Loucy (cell line): ENCODE measurements around the gene ERGIC3.
A peak's percentile ranks its signal among the peaks of the same experiment; 100 is the strongest.

Experiments
- H2AFZ ChIP-seq: fragments of 200-600 bp; sonication (generic); 2 replicates; pipeline ENCODE4 v1.6.0; 2016; ENCODE audit warnings: antibody characterized with exemption, mild to moderate bottlenecking, low read length, moderate library complexity
- H3F3A ChIP-seq: fragments of 200-600 bp; 2 replicates; pipeline ENCODE4 v1.6.0; 2016; ENCODE audit warnings: antibody characterized with exemption, low read depth, mild to moderate bottlenecking
- H3K27me3 ChIP-seq: fragments of 200-600 bp; sonication (generic); 2 replicates; pipeline ENCODE4 v1.6.1; 2014; ENCODE audit warnings: low read length, mild to moderate bottlenecking; ENCODE audit not compliant: insufficient read depth, poor library complexity, severe bottlenecking
- H3K36me3 ChIP-seq: fragments of 200-600 bp; sonication (generic); 2 replicates; pipeline ENCODE4 v1.6.1; 2016; ENCODE audit warnings: low read length; ENCODE audit not compliant: insufficient read depth
- H3K4me1 ChIP-seq: fragments of 200-600 bp; sonication (generic); 2 replicates; pipeline ENCODE4 v1.5.1; 2014; ENCODE audit warnings: low read length, mild to moderate bottlenecking; ENCODE audit not compliant: insufficient read depth, poor library complexity, severe bottlenecking
- H3K4me2 ChIP-seq: fragments of 200-600 bp; sonication (generic); 2 replicates; pipeline ENCODE4 v1.6.0; 2014; ENCODE audit warnings: antibody characterized with exemption, low read length, low read depth, mild to moderate bottlenecking; ENCODE audit not compliant: poor library complexity, severe bottlenecking
- H3K4me3 ChIP-seq: fragments of 200-600 bp; sonication (generic); 2 replicates; pipeline ENCODE4 v1.5.1; 2014; ENCODE audit warnings: low read length, mild to moderate bottlenecking, mixed read lengths; ENCODE audit not compliant: poor library complexity, severe bottlenecking
- H3K79me2 ChIP-seq: fragments of 200-600 bp; sonication (generic); 2 replicates; pipeline ENCODE4 v1.6.1; 2014; ENCODE audit warnings: low read length; ENCODE audit not compliant: insufficient read depth
- H3K9ac ChIP-seq: fragments of 200-600 bp; sonication (generic); 2 replicates; pipeline ENCODE4 v1.6.0; 2014; ENCODE audit warnings: mild to moderate bottlenecking, low read depth, low read length, moderate library complexity; ENCODE audit not compliant: poor library complexity, severe bottlenecking
- H3K9me2 ChIP-seq: fragments of 200-600 bp; sonication (generic); replicated peaks from 2 replicates; pipeline ENCODE4 v1.6.1; 2016; ENCODE audit warnings: low read depth, low read length, mixed read lengths
- H3K9me3 ChIP-seq: fragments of 200-600 bp; sonication (generic); 2 replicates; pipeline ENCODE4 v1.6.1; 2014; ENCODE audit warnings: mild to moderate bottlenecking, antibody characterized with exemption, low read length, low read depth; ENCODE audit not compliant: insufficient read depth
- H4K20me1 ChIP-seq: fragments of 200-600 bp; sonication (generic); 2 replicates; pipeline ENCODE4 v1.6.0; 2014; ENCODE audit warnings: antibody characterized with exemption, low read length, mild to moderate bottlenecking; ENCODE audit not compliant: insufficient read depth, poor library complexity, severe bottlenecking
- EZH2phosphoT487 ChIP-seq: fragments of 200-600 bp; IDR thresholded peaks from 2 replicates; pipeline ENCODE4 v1.6.1; 2018; ENCODE audit warnings: antibody characterized with exemption, mild to moderate bottlenecking, moderate library complexity, borderline replicate concordance
- TF ChIP-seq, protein P1 (sequence below): fragments of 200-600 bp; sonication (generic); conservative IDR thresholded peaks from 2 replicates; pipeline ENCODE4 v1.5.1; 2014; ENCODE audit warnings: mild to moderate bottlenecking, antibody characterized with exemption, low read length

Gene ERGIC3

DNA sequence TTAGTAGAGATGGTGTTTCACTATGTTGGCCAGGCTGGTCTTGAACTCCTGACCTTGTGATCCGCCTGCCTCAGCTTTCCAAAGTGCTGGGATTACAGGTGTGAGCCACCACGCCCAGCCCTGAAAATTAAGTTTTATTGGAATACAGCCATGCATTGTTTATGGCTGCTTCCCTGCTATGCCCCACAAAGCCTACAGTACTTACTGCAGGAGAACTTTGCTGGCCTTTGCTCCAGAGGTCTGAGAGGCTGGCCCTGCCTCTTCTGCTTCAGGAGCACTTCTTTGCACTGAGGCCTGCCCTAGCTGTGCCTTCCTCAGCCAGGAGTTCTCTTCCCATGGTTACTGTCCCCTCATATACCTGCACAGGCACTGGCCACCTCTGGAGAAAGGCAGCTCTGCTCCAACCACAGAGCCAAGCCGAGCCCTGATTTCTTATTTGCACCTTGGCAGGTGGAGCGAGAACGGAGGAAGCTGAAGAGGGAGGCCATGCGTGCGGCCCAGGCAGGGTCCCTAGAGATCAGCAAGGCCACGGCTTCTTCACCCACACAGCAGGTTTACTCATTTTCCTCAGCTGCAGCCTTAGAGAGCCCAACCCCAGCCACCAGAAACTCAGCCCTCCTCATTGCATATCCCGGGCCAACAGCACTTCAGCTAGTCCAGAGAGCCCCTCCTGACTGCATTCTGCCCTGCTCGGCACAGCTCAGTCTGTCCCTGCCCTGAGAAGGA is 33.2 kb upstream of the ERGIC3 start:
- Histone ChIP-seq H2AFZ (no peak overlapping the region), H3K9me3 (no peaks in the 10 kb centered on the region), H3K9ac (no peak overlapping the region), H3K36me3 (peaks cover 61% of the 10 kb centered on the region; the same call in 1 of the 2 replicates), H3K27me3 (no peaks in the 10 kb centered on the region), H3K79me2 (no peaks in the 10 kb centered on the region), H3K4me2 (no peak overlapping the region), H3F3A (no peaks in the 10 kb centered on the region), H4K20me1 (no peaks in the 10 kb centered on the region), H3K4me3 (no peak overlapping the region), H3K9me2 (no peaks in the 10 kb centered on the region), H3K4me1 (peaks cover 9% of the 10 kb centered on the region)
- no peak for TF ChIP-seq EZH2phosphoT487
- TF ChIP-seq, protein P1, sequence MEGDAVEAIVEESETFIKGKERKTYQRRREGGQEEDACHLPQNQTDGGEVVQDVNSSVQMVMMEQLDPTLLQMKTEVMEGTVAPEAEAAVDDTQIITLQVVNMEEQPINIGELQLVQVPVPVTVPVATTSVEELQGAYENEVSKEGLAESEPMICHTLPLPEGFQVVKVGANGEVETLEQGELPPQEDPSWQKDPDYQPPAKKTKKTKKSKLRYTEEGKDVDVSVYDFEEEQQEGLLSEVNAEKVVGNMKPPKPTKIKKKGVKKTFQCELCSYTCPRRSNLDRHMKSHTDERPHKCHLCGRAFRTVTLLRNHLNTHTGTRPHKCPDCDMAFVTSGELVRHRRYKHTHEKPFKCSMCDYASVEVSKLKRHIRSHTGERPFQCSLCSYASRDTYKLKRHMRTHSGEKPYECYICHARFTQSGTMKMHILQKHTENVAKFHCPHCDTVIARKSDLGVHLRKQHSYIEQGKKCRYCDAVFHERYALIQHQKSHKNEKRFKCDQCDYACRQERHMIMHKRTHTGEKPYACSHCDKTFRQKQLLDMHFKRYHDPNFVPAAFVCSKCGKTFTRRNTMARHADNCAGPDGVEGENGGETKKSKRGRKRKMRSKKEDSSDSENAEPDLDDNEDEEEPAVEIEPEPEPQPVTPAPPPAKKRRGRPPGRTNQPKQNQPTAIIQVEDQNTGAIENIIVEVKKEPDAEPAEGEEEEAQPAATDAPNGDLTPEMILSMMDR, result no peak

- no peak overlapping the region for H3K4me2 ChIP-seq
- peaks cover 6% of the 10 kb centered on the region for H3K4me1 ChIP-seq
- TF ChIP-seq, protein P1, result no peak
- no peak for TF ChIP-seq EZH2phosphoT487
- no peak overlapping the region for H3K9ac ChIP-seq
- no peak overlapping the region for H3K4me3 ChIP-seq
- no peaks in the 10 kb centered on the region for H3K9me2 ChIP-seq
- H3K9me3 ChIP-seq, result no peaks in the 10 kb centered on the region
- peaks cover 47% of the 10 kb centered on the region; the same call in 1 of the 2 replicates for H3K36me3 ChIP-seq
- H2AFZ ChIP-seq, result no peak overlapping the region
- no peaks in the 10 kb centered on the region for H3K79me2 ChIP-seq
- no peaks in the 10 kb centered on the region for H4K20me1 ChIP-seq
- H3K27me3 ChIP-seq, result no peaks in the 10 kb centered on the region
- H3F3A ChIP-seq, result no peaks in the 10 kb centered on the region
Observed at GRCh38 chr20:35510951-35511735, 30.7 kb upstream of the ERGIC3 start.

DNA sequence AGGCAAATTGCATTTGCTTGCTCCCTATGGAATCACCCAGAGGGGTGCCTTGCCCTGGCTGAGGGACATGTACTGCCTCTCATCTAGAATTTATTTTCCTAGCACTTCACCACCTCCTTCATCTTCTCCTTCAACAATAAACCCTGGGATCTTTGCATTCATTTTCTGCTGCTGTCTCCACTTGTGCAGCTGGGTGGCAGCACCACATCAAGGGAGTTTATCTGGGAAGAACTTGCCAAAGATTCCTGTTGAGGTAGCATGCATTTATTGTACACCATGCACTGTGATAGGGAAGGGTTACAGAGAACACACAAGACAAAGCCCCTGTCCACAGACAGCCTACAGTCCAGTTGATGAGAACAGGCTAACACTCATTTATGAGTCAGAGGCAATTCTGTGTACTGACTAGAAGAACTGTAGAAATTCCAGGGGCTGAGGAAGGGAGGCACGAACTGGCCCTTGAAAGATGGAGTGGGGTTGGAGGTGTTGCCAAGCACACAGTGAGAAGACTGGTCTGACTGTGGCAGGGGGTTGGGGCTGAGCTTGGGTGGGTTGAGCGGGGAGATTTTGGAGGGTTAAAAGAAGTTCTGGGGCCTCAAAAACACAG is 30.0 kb upstream of the ERGIC3 start:
- H3K4me2 ChIP-seq, result no peak overlapping the region
- H3K4me1 ChIP-seq, result no peaks in the 10 kb centered on the region
- no peaks in the 10 kb centered on the region for H3K9me3 ChIP-seq
- peaks cover 47% of the 10 kb centered on the region; the same call in 1 of the 2 replicates for H3K36me3 ChIP-seq
- H3K9me2 ChIP-seq, result no peaks in the 10 kb centered on the region
- no peak overlapping the region for H3K9ac ChIP-seq
- H4K20me1 ChIP-seq, result no peaks in the 10 kb centered on the region
- no peak overlapping the region for H2AFZ ChIP-seq
- no peaks in the 10 kb centered on the region for H3K79me2 ChIP-seq
- H3K27me3 ChIP-seq, result no peaks in the 10 kb centered on the region
- TF ChIP-seq, protein P1, result peak; percentile 77
- TF ChIP-seq EZH2phosphoT487, result no peak
- no peak overlapping the region for H3K4me3 ChIP-seq
- no peaks in the 10 kb centered on the region for H3F3A ChIP-seq
